Thyroid gland (tissue), 4 donors: ENCODE data around the gene CXCL11. TPM values are rescaled to one million over a fixed set of nuclear protein-coding genes. Genes with fewer than 3 reads are reported as not detected.
A peak's percentile ranks its signal among the peaks of the same experiment; 100 is the strongest.

Experiments
- DNase-seq, 2 donors: peaks; one replicate each; pipeline ENCODE4 v3.0.0-alpha.2; 2019
- H3K27ac ChIP-seq, 3 donors: fragments of 200-600 bp; sonication (generic); 1 replicate in 2 of 3; 2 replicates in 1 of 3; pipeline ENCODE4 v1.5.1; 2016 to 2019; ENCODE audit warnings: mild to moderate bottlenecking in 1 of 3, moderate library complexity in 1 of 3
- H3K27me3 ChIP-seq: fragments of 200-600 bp; sonication (generic); one replicate; pipeline ENCODE4 v1.5.1; 2019
- H3K36me3 ChIP-seq, 2 donors: fragments of 200-600 bp; sonication (generic); one replicate each; pipeline ENCODE4 v1.5.1; 2016 to 2019
- H3K4me1 ChIP-seq, 2 donors: fragments of 200-600 bp; sonication (generic); one replicate each; pipeline ENCODE4 v1.5.1; 2017 to 2019
- H3K4me3 ChIP-seq, 3 donors: fragments of 200-600 bp; sonication (generic); replicated peaks in 1 of 3; 1 replicate in 2 of 3; 2 replicates in 1 of 3; pipeline ENCODE4 v1.5.1; 2016; ENCODE audit warnings: mild to moderate bottlenecking in 1 of 3
- H3K9me3 ChIP-seq: fragments of 200-600 bp; sonication (generic); one replicate; pipeline ENCODE4 v1.5.1; 2017
- POLR2A ChIP-seq, 2 donors: fragments of 450-650 bp; IDR thresholded peaks; one replicate each; pipeline ENCODE4 v1.6.1; 2017; ENCODE audit warnings: antibody characterized with exemption in 2 of 2, mild to moderate bottlenecking in 2 of 2, moderate library complexity in 1 of 2
- WGBS, 2 donors: methylation state at CpG; one replicate each; pipeline ENCODE4 v1.1.5; 2017; 5-methylcytosine and 5-hydroxymethylcytosine counted together
- intact Hi-C: fragments of 100-400 bp; cut with DNase I; formaldehyde crosslinking; loops from one replicate; pipeline ENCODE4 v1.15.1; 2023
- total RNA-seq, 4 donors: library from RNA; depleted of rRNA; stranded (reverse); fragments of >200 nt; gene quantifications; one replicate each; pipeline ENCODE4 v1.2.3, GENCODE V29; 2016
- TF ChIP-seq, protein P1 (sequence below), 6 experiments: fragments of 200-600 bp in 3 of 6; fragments of 450-650 bp in 3 of 6; sonication (generic) in 3 of 6; IDR thresholded peaks; one replicate each; pipeline ENCODE4 v1.5.1; 2016 to 2019; ENCODE audit warnings: antibody characterized with exemption in 6 of 6, mild to moderate bottlenecking in 2 of 6, inconsistent platforms in 1 of 6, moderate library complexity in 1 of 6

The CXCL11 gene
- total RNA-seq, 4 donors from 2014 or later = 1.3 TPM; not detected in 3

DNA sequence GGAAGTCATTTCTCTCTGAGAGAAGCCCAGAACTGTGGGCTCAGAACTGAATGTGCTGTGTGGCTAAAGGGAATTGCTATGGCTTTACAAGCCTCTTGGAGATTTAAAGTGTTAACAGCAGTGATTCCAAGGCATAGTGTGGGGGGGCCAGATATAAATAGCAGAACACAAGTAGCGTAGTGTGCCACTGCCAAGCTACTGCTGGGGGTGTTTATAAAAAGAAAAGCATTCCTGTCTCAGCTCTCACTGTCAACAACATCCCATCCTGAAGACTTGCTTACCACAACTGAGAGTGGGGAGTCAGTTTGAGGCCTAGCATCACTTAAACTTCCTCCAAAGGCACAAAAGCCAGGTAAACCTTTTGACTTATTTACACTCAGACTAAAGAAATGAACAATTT, 38.6 kb upstream of the CXCL11 start, which contains the start of gene ART3:
TSS of gene ART3 (plus strand) at position 242 of the 400 bp plus-strand sequence. CDS start 1,181 bp downstream, outside the sequence.
- DNase-seq = no peak
- TF ChIP-seq POLR2A (IDR thresholded peaks at IDR 0.05) = no peak
- TF ChIP-seq, protein P1, sequence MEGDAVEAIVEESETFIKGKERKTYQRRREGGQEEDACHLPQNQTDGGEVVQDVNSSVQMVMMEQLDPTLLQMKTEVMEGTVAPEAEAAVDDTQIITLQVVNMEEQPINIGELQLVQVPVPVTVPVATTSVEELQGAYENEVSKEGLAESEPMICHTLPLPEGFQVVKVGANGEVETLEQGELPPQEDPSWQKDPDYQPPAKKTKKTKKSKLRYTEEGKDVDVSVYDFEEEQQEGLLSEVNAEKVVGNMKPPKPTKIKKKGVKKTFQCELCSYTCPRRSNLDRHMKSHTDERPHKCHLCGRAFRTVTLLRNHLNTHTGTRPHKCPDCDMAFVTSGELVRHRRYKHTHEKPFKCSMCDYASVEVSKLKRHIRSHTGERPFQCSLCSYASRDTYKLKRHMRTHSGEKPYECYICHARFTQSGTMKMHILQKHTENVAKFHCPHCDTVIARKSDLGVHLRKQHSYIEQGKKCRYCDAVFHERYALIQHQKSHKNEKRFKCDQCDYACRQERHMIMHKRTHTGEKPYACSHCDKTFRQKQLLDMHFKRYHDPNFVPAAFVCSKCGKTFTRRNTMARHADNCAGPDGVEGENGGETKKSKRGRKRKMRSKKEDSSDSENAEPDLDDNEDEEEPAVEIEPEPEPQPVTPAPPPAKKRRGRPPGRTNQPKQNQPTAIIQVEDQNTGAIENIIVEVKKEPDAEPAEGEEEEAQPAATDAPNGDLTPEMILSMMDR (IDR thresholded peaks at IDR 0.05) = no peak
- no peak within 1 kb of the TSS for H3K27ac ChIP-seq
- intact Hi-C loops = no loop called here
- H3K9me3 ChIP-seq = no peaks in the 10 kb centered on the region
- no peaks in the 10 kb centered on the region for H3K4me1 ChIP-seq
- no peaks in the 10 kb centered on the region for H3K27me3 ChIP-seq
- 74 to 77% methylated on average over 1 of the region's 1 CpG for WGBS, 2 donors
- no peak within 1 kb of the TSS for H3K4me3 ChIP-seq
- no peaks in the 10 kb centered on the region for H3K36me3 ChIP-seq

DNA sequence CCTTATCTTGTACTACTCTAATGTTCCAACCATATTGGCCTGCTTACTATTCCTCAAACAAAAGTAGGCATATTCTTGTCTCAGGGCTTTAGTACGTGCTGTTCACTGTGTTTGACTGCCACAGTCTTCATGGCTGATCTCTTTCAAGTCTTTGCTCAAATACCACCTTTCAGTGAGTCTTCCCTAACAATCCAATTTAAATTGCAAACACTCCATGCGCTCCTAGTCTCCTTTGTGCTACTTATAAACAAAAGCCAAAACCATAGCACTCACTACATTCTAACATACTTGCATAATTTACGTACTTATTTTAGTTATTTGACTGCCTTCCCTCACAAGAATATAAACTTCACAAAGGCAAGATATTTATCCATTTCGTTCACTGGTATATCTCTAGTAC, 36.9 kb upstream of the CXCL11 start:
- TF ChIP-seq, protein P1 (IDR thresholded peaks at IDR 0.05) = no peak
- Histone ChIP-seq H3K4me3 (no peak overlapping the region), H3K4me1 (no peaks in the 10 kb centered on the region), H3K36me3 (no peaks in the 10 kb centered on the region), H3K27ac (no peak overlapping the region), H3K9me3 (no peaks in the 10 kb centered on the region), H3K27me3 (no peaks in the 10 kb centered on the region)
- DNase-seq = no peak
- WGBS, 2 donors = 86 to 89% methylated on average over 4 of the region's 4 CpGs
- intact Hi-C loops = no loop called here

DNA sequence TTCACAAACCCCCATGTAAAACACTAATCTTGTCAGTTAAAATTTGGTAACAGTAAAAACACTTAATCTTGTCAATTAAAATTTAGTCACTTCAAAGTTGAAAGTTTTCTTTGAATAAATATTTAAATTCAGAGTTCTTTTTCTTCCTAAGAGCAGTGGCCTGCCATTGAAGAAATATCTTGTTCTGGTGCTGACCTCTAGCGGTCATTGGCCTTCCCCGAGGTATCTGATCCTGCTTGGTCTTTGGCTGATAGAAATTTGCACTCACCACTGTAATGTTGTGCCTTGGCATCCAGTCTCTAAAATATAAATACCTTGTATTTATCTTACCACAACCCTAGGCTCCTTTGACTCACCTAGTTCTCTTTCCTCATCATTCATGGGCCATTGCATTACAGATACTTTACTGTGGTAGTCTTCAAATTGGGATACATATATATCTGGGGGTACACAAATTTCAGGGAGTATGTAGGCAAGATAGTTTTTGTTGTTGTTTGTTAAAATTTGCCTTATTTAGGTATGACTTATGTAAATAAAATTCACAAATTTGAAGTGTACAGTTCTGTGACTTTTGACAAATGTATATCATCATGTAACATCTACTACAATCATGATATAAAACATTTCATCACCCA, 31.9 kb upstream of the CXCL11 start:
- no peaks in the 10 kb centered on the region for H3K4me1 ChIP-seq
- no peak for TF ChIP-seq POLR2A (IDR thresholded peaks at IDR 0.05)
- TF ChIP-seq, protein P1 (IDR thresholded peaks at IDR 0.05) = peak; percentile 38 to 84 (median 62)
- no peak overlapping the region for H3K27ac ChIP-seq
- H3K9me3 ChIP-seq = no peaks in the 10 kb centered on the region
- WGBS, 2 donors = 0% methylated on average over 2 of the region's 2 CpGs
- no peak overlapping the region for H3K4me3 ChIP-seq
- no peaks in the 10 kb centered on the region for H3K36me3 ChIP-seq
- intact Hi-C loops = loop anchor here (5.0 to 10.0 kb wide), 2 partner anchors 70 to 173 kb away; no protein-coding TSS in a partner anchor
- H3K27me3 ChIP-seq = no peaks in the 10 kb centered on the region
- DNase-seq = peak; percentile 67 to 75

DNA sequence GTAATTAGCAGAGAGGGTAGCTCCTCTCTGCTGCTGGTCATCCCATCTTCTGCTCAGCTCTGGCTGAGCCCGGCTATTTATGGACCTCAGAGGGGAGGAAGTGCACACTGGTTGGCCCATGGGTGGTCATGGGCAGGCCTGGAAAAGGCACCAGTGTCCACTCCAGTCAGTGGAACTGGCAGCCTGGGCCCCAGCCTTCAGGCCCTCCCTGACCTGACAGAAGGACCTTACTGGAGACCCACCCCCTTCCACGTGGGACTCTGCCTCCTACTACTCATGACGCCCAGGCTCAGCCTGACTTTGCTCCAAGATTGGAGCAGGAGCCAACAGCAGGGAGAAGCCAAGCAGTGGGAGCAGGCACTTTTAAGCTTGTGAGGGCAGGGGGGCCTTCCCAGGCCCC, 30.7 kb upstream of the CXCL11 start:
- Histone ChIP-seq H3K4me1 (no peaks in the 10 kb centered on the region), H3K9me3 (no peaks in the 10 kb centered on the region), H3K27ac (no peak overlapping the region), H3K27me3 (no peaks in the 10 kb centered on the region), H3K36me3 (no peaks in the 10 kb centered on the region), H3K4me3 (no peak overlapping the region)
- DNase-seq = no peak
- TF ChIP-seq, protein P1 (IDR thresholded peaks at IDR 0.05) = no peak
- no peak for TF ChIP-seq POLR2A (IDR thresholded peaks at IDR 0.05)
- 46 to 70% methylated on average over 2 to 3 of the region's 3 CpGs for WGBS, 2 donors
- intact Hi-C loops = loop anchor here (5.0 to 10.0 kb wide), 2 partner anchors 69 to 172 kb away; no protein-coding TSS in a partner anchor

DNA sequence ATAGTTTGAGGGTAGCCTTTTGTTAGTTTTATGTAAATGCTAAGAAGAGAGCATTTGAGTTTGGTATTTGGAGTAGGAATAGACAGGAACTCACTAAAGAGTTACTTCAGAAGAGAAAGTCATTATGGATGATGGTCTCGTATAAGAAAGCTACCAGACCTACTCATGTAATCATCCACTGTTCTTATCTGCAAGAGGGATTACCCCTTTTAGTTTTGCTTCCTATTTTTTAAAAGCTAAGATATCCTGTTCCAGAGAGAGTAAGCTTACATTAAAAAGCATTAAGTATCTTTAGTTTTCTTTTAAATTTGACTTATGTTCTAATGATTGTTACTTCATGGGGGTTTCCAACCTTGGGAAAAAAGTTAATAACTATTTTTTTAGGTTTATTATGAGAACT, 26.1 kb upstream of the CXCL11 start:
- intact Hi-C loops = loop anchor here (10.0 kb wide), 1 partner anchor 167 kb away; no protein-coding TSS in a partner anchor
- H3K27ac ChIP-seq = no peak overlapping the region
- WGBS, 2 donors = 50 to 66% methylated on average over 1 of the region's 1 CpG

More for the DNA sequence above, 26.1 kb upstream of the CXCL11 start:
- Histone ChIP-seq H3K4me3 (no peak overlapping the region), H3K9me3 (no peaks in the 10 kb centered on the region), H3K4me1 (no peaks in the 10 kb centered on the region), H3K27me3 (no peaks in the 10 kb centered on the region), H3K36me3 (no peaks in the 10 kb centered on the region)
- TF ChIP-seq POLR2A (IDR thresholded peaks at IDR 0.05) = no peak
- TF ChIP-seq, protein P1 (IDR thresholded peaks at IDR 0.05) = no peak
- no peak for DNase-seq
